C4-2B (cell line): ENCODE measurements around the gene BRD8.

Experiments
- H3K27ac ChIP-seq: fragments of 450-650 bp; 2 replicates; pipeline ENCODE4 v1.5.1; 2017
- ZFX ChIP-seq: fragments of 450-650 bp; IDR thresholded peaks from 2 replicates; pipeline ENCODE4 v1.6.1; 2017
- TF ChIP-seq, protein P1 (sequence below): fragments of 450-650 bp; conservative IDR thresholded peaks from 2 replicates; pipeline ENCODE4 v1.5.1; 2017; ENCODE audit warnings: mild to moderate bottlenecking

Gene BRD8

GRCh38 chr5:138110266-138110963 is 68.0 kb downstream of the BRD8 start:
- TF ChIP-seq, protein P1, sequence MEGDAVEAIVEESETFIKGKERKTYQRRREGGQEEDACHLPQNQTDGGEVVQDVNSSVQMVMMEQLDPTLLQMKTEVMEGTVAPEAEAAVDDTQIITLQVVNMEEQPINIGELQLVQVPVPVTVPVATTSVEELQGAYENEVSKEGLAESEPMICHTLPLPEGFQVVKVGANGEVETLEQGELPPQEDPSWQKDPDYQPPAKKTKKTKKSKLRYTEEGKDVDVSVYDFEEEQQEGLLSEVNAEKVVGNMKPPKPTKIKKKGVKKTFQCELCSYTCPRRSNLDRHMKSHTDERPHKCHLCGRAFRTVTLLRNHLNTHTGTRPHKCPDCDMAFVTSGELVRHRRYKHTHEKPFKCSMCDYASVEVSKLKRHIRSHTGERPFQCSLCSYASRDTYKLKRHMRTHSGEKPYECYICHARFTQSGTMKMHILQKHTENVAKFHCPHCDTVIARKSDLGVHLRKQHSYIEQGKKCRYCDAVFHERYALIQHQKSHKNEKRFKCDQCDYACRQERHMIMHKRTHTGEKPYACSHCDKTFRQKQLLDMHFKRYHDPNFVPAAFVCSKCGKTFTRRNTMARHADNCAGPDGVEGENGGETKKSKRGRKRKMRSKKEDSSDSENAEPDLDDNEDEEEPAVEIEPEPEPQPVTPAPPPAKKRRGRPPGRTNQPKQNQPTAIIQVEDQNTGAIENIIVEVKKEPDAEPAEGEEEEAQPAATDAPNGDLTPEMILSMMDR: no peak
- no peak for TF ChIP-seq ZFX
- no peak overlapping the region for H3K27ac ChIP-seq

DNA sequence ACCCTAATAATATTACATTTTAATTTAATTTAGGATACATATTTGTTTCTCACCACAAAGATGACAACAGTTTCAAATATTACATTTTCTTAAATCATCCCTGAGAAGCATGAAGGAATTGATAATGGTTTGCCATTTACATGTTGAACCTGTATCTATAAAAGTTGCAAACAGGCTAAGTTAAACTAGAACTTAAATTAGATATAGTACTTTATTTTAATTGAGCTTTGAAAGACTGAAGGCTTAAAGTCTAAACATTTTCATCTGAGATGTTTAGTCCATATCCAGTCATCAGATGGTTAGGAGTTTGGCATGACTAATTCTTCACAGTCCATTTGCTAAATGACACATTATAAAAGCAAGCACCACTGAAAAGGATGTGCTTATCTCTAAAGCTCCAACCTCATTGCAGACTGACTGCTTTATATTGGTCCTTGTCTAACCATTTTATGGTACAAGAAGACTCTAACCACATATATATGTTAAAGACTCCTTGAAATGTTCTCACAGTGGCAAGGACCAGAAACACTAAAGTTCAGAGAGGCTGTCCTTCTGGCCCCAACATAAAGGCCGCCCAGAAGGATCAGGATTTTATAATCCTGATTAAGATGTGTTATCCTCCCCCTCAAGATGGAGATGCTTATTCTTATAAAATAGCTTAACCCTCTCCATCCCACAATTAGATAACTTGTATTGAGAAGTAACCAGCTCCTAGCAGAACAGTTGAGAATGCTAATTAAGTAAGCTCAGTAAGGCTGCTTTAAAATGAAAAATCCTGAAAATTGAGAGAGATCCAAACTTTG is 68.8 kb downstream of the BRD8 start:
- TF ChIP-seq ZFX: no peak
- TF ChIP-seq, protein P1: no peak
- no peak overlapping the region for H3K27ac ChIP-seq

- no peak overlapping the region for H3K27ac ChIP-seq
- TF ChIP-seq, protein P1: no peak
- no peak for TF ChIP-seq ZFX
These were observed 71.2 kb downstream of the BRD8 start for GRCh38 chr5:138107213-138107612.

DNA sequence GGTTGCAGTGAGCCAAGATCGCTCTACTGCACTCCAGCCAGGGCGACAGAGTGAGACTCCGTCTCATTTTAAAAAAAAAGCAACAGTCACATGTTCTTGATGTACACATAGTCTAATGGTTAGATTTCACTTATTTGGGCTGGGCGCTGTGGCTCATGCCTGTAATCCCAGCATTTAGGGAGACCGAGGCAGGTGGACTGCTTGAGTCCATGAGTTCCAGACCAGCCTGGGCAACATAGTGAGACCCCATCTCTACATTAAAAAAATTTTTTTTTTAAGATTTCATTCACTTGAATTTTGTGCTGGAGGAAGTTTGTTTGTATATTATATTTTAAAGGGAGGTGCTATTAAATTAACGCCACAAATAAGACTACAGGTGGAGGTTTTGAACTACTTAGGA is 72.7 kb downstream of the BRD8 start:
- H3K27ac ChIP-seq: no peak overlapping the region
- no peak for TF ChIP-seq ZFX
- TF ChIP-seq, protein P1: no peak

DNA sequence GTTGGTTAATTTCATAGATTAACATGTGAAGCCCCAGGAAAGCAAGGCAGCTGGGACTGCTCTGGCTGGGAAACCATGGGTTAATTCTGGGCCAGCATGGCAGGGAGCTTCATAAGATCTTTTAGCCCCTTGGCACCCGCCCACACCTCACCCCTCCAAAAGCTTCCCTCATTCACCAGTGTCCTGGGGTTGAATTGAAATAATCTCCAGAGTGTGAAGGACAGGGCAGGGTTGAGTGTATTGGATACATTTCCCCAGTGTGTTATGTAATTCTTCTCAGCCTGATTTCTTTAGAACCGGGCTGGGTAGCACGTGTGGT is 75.2 kb downstream of the BRD8 start:
- TF ChIP-seq ZFX: no peak
- TF ChIP-seq, protein P1: no peak
- no peak overlapping the region for H3K27ac ChIP-seq

- no peak overlapping the region for H3K27ac ChIP-seq
- TF ChIP-seq, protein P1: no peak
- TF ChIP-seq ZFX: no peak
These were observed 75.7 kb downstream of the BRD8 start for GRCh38 chr5:138102454-138103318.
